Activated T-helper 2 cell treated with anti-CD3 and anti-CD28 coated beads, Interferon-gamma antibody, Interleukin-2, Interleukin-4, amounts not matched to agents 10 μg/mL and 5 μg/mL and 100 μg/mL, durations not matched to agents 14 hours and 24 hours and 36 hours (primary cell): ENCODE data around the gene OR10A6. TPM values are rescaled to one million over a fixed set of nuclear protein-coding genes. Genes with fewer than 3 reads are reported as not detected.

Source experiments
- DNase-seq: peaks from one replicate; pipeline ENCODE4 v3.0.0; 2021; ENCODE audit warnings: low spot score
- H3K27ac Mint-ChIP-seq: one replicate; pipeline ENCODE4 v1.8.0; 2021; ENCODE audit warnings: mixed read lengths
- H3K27me3 Mint-ChIP-seq: one replicate; pipeline ENCODE4 v1.8.0; 2021; ENCODE audit warnings: low read depth, mixed read lengths
- H3K36me3 Mint-ChIP-seq: one replicate; pipeline ENCODE4 v1.8.0; 2021; ENCODE audit warnings: low read depth, mixed read lengths
- H3K4me1 Mint-ChIP-seq: one replicate; pipeline ENCODE4 v1.8.0; 2021; ENCODE audit warnings: low read depth, mixed read lengths
- H3K4me3 Mint-ChIP-seq: one replicate; pipeline ENCODE4 v1.8.0; 2021; ENCODE audit warnings: low read depth, mild to moderate bottlenecking, moderate library complexity, mixed read lengths
- H3K9me3 Mint-ChIP-seq: one replicate; pipeline ENCODE4 v1.8.0; 2021; ENCODE audit warnings: mixed read lengths
- intact Hi-C: fragments of 100-400 bp; cut with micrococcal nuclease; formaldehyde crosslinking; loops from one replicate; pipeline ENCODE4 v1.15.1; 2023
- total RNA-seq: library from RNA; stranded (reverse); gene quantifications from 2 replicates; pipeline ENCODE4 v1.2.3, GENCODE V29; 2022

OR10A6 gene
- total RNA-seq, 1 donor from 2014 or later = not detected

DNA sequence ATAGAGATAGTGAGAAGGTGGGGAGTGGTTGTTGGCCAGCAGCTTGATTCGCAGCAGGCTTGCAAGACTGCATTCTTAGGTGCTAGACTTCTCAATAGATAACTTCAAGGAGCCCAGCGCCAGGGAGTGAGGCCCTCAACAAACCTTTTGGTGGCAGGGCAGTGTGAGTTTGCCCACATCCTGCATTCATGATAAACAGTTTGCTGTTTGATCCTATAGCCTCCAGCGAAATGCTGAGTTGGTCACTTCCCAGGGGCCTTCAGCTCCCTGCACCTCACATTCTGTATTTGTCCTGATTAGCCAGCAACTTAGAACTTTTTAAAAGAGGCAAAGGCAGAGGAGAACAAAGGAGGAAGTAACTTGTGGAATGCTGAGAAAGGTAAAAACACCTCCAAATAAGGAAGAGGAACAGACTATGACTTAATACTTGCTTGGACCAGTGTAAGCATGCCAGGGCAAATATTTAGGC is 25.1 kb downstream of the OR10A6 start:
- no peaks in the 10 kb centered on the region for H3K4me1 Mint-ChIP-seq
- intact Hi-C loops = no loop called here
- no peak overlapping the region for H3K4me3 Mint-ChIP-seq
- no peaks in the 10 kb centered on the region for H3K9me3 Mint-ChIP-seq
- H3K27me3 Mint-ChIP-seq = peaks cover 10% of the 10 kb centered on the region
- no peak overlapping the region for H3K27ac Mint-ChIP-seq
- H3K36me3 Mint-ChIP-seq = no peaks in the 10 kb centered on the region
- DNase-seq = no peak

GRCh38 chr11:7905549-7905948 is 25.5 kb downstream of the OR10A6 start:
- H3K36me3 Mint-ChIP-seq = no peaks in the 10 kb centered on the region
- intact Hi-C loops = no loop called here
- no peak overlapping the region for H3K27ac Mint-ChIP-seq
- no peak overlapping the region for H3K4me3 Mint-ChIP-seq
- H3K4me1 Mint-ChIP-seq = no peaks in the 10 kb centered on the region
- DNase-seq = no peak
- H3K27me3 Mint-ChIP-seq = peaks cover 10% of the 10 kb centered on the region
- no peaks in the 10 kb centered on the region for H3K9me3 Mint-ChIP-seq

GRCh38 chr11:7904917-7905316 is 26.2 kb downstream of the OR10A6 start:
- H3K36me3 Mint-ChIP-seq = no peaks in the 10 kb centered on the region
- no peak overlapping the region for H3K4me3 Mint-ChIP-seq
- H3K27ac Mint-ChIP-seq = no peak overlapping the region
- no peaks in the 10 kb centered on the region for H3K4me1 Mint-ChIP-seq
- intact Hi-C loops = no loop called here
- no peak for DNase-seq
- H3K9me3 Mint-ChIP-seq = no peaks in the 10 kb centered on the region
- peaks cover 9% of the 10 kb centered on the region for H3K27me3 Mint-ChIP-seq

- H3K27me3 Mint-ChIP-seq = peaks cover 9% of the 10 kb centered on the region
- no peak overlapping the region for H3K27ac Mint-ChIP-seq
- no peaks in the 10 kb centered on the region for H3K4me1 Mint-ChIP-seq
- intact Hi-C loops = no loop called here
- H3K36me3 Mint-ChIP-seq = no peaks in the 10 kb centered on the region
- no peaks in the 10 kb centered on the region for H3K9me3 Mint-ChIP-seq
- H3K4me3 Mint-ChIP-seq = no peak overlapping the region
- DNase-seq = no peak
Measured at GRCh38 chr11:7903940-7904339, 27.1 kb downstream of the OR10A6 start.

- no peak for DNase-seq
- no peaks in the 10 kb centered on the region for H3K27me3 Mint-ChIP-seq
- H3K36me3 Mint-ChIP-seq = no peaks in the 10 kb centered on the region
- intact Hi-C loops = no loop called here
- H3K4me1 Mint-ChIP-seq = no peaks in the 10 kb centered on the region
- H3K9me3 Mint-ChIP-seq = no peaks in the 10 kb centered on the region
- H3K4me3 Mint-ChIP-seq = no peak overlapping the region
- no peak overlapping the region for H3K27ac Mint-ChIP-seq
Measured at GRCh38 chr11:7901319-7901854, 29.7 kb downstream of the OR10A6 start.

DNA sequence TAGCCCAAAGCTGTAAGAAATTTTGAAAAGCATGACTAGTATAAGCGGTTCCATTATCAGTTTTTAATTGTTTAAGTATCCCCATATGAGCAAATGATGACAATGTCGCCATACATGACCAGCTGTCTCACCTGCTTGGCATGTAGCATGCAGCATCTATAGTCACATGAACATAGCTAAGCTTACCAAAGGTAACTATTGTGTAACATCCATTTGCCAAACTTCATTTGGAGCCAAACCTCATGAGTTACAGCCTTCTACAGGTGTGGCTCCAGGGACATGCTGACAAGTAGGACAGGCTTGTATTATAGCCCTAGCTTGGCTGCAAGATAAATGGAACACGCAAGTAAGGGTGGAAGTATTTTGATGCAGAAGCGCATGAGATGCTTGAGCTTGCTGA is 30.4 kb downstream of the OR10A6 start:
- no peak for DNase-seq
- H3K4me1 Mint-ChIP-seq = no peaks in the 10 kb centered on the region
- no peaks in the 10 kb centered on the region for H3K27me3 Mint-ChIP-seq
- no peaks in the 10 kb centered on the region for H3K9me3 Mint-ChIP-seq
- H3K4me3 Mint-ChIP-seq = no peak overlapping the region
- intact Hi-C loops = no loop called here
- no peaks in the 10 kb centered on the region for H3K36me3 Mint-ChIP-seq
- H3K27ac Mint-ChIP-seq = no peak overlapping the region

DNA sequence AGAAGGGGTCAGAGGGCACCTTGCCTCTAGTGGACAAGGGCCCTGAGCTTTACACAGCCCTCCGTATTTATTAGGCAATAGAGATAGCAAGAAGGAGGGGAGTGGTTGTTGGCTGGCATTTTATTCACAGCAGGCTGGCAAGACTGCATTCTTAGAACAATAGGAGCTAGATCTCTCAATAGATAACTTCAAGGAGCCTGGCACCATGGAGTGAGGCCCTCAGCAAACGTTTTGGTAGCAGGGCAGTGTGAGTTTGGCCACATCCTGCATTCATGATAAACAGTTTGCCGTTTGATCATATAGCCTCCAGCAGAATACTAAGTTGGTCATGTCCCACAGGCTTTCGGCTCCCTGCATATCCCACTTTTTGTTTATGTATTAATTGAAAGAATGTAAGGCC is 31.6 kb downstream of the OR10A6 start:
- intact Hi-C loops = no loop called here
- no peak overlapping the region for H3K4me3 Mint-ChIP-seq
- no peak overlapping the region for H3K27ac Mint-ChIP-seq
- no peaks in the 10 kb centered on the region for H3K27me3 Mint-ChIP-seq
- H3K4me1 Mint-ChIP-seq = no peaks in the 10 kb centered on the region
- no peaks in the 10 kb centered on the region for H3K36me3 Mint-ChIP-seq
- DNase-seq = no peak
- H3K9me3 Mint-ChIP-seq = no peaks in the 10 kb centered on the region

DNA sequence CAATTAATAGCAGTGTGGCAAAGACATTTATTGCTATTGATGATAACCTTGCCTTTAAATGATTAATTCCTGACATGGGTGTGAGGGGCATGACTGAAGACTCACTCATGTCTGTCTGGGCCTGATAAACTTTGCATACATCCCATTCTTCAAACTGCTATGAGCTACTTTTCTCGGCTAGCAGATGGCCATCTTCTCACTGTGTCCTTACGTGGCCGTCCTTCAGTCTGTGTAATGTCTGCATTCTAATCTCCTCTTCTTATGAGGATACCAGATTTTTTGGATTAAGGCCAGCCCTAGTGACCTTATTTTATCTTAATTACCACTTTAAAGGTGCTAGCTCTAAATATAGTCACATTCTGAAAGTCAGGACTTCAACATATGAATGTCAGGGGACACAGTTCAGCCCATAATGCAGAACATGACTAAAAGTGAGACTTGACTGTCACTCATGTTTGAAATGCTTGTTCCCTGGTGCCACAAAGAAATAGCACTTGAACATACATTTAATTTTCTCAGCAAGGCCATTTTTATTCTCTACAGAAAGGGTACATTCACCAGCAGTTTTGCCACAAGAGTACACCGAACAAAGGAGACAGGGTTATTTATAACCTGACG is 32.3 kb downstream of the OR10A6 start:
- Mint-ChIP-seq H3K9me3 (no peaks in the 10 kb centered on the region), H3K4me3 (no peak overlapping the region), H3K27ac (no peak overlapping the region), H3K4me1 (no peaks in the 10 kb centered on the region), H3K36me3 (no peaks in the 10 kb centered on the region), H3K27me3 (no peaks in the 10 kb centered on the region)
- DNase-seq = no peak
- intact Hi-C loops = no loop called here

DNA sequence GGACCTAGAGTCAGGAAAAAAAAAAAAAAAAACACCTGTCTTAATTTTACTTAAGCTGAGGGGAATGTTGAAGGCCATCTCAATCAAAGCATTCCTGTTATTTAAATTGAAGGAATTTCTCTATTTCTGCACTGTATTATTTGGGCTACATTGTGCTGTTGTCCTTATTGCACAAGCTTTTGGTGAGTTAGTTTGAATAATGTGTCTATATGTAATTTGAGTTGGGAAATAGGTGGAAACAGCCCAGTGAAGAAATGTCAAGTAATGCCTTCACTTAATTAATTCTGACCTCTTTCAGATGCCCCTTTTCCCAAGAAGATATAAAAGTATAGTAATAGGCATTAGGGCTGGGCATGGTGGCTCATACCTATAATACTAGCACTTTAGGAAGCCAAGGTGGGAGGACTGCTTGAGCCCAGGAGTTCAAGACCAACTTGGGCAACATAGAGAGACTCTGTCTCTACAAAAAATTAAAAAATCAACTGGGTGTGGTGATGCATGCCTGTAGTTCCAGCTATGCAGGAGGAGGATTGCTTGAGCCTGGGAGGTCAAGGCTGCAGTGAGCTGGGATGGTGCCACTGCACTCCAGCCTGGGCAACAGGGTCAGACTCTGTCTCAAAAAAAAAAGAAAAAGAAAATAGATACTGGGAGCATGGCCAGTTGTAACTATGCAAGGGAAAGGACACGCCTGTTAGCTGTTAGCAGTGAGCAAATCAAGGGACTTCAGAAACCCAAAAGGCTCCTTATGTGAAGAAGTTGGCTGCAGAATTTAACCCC is 34.9 kb downstream of the OR10A6 start:
- no peaks in the 10 kb centered on the region for H3K9me3 Mint-ChIP-seq
- intact Hi-C loops = no loop called here
- H3K27ac Mint-ChIP-seq = no peak overlapping the region
- peaks cover 4% of the 10 kb centered on the region for H3K4me1 Mint-ChIP-seq
- H3K36me3 Mint-ChIP-seq = no peaks in the 10 kb centered on the region
- peaks cover 3% of the 10 kb centered on the region for H3K27me3 Mint-ChIP-seq
- DNase-seq = no peak
- no peak overlapping the region for H3K4me3 Mint-ChIP-seq

DNA sequence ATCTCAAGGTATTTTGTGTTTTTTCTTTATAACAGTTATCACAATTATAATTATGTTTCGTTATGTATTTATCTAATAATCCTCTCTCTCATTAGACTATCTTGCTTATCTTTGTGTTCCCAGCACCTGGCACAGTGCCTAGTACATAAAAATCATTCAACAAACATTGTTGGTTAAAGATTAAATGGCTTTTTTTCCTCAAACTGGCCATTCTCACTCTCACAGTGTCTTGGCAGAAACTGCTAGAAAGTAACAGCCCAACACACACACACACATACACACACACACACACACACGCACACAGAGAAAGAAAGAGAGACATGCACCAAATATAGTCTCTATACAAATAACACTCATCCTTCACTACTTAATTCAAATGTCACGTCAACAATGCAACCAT is 36.8 kb downstream of the OR10A6 start:
- Mint-ChIP-seq H3K36me3 (no peaks in the 10 kb centered on the region), H3K4me3 (no peak overlapping the region), H3K4me1 (peaks cover 4% of the 10 kb centered on the region), H3K9me3 (no peaks in the 10 kb centered on the region), H3K27me3 (peaks cover 7% of the 10 kb centered on the region), H3K27ac (no peak overlapping the region)
- intact Hi-C loops = no loop called here
- no peak for DNase-seq

- no peak overlapping the region for H3K27ac Mint-ChIP-seq
- no peaks in the 10 kb centered on the region for H3K9me3 Mint-ChIP-seq
- peaks cover 7% of the 10 kb centered on the region for H3K27me3 Mint-ChIP-seq
- intact Hi-C loops = no loop called here
- DNase-seq = no peak
- H3K36me3 Mint-ChIP-seq = no peaks in the 10 kb centered on the region
- H3K4me3 Mint-ChIP-seq = no peak overlapping the region
- H3K4me1 Mint-ChIP-seq = peaks cover 4% of the 10 kb centered on the region
Measured at GRCh38 chr11:7893796-7894195, 37.3 kb downstream of the OR10A6 start.

DNA sequence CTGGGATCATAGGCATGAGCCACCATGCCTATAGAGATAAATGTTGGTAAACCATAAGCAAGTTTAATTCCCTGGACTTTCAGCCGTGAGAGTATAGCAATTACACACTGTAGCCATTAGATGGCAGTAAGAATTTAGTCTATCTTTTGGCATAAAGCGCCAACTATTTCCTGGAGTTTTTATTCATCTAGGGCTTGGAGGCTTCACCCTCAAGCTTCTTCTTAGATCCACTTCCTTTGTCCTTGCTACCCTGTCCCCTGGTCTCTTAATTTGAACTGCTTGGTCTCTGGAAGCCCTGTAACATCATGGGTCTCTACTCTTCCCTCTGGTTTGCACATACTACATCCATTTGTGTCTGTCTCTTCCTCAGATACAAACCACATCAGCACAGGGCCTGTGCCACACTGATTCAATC is 38.2 kb downstream of the OR10A6 start:
- no peak for DNase-seq
- intact Hi-C loops = loop anchor here (1.0 kb wide), 2 partner anchors 94 to 206 kb away; partner anchors contain the start of gene EIF3F

DNA sequence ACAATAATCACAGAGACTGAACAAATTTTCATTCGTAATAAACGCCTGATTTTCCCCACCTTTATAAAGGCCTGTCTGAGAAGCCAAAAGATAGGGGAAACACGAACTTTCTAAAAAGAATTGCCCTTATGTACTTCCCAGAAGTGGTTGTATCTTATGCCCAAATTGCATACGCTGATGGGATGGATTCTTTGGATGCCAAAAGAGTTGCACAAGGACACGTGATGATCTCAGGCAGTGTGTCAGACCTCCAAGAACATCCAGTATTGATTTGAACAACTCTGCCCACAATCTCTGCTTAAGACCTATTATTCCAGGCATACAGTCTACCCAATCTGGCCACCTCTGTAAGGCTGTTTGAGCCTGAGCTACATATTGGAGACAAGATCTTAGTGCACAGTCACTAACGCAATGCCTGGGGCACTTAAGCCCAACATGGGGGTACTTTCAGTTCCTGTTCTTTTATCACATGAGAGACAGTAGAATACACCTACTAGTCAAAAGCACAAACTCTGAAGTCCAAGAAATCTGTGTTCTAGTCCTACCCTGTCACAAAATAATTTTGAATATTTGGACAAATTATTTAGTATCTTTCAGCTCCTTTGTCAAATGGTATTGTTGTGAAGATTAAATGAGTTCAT is 38.9 kb downstream of the OR10A6 start:
- Mint-ChIP-seq H3K4me1 (peaks cover 4% of the 10 kb centered on the region), H3K9me3 (no peaks in the 10 kb centered on the region), H3K27ac (no peak overlapping the region), H3K36me3 (no peaks in the 10 kb centered on the region), H3K27me3 (peaks cover 7% of the 10 kb centered on the region), H3K4me3 (no peak overlapping the region)
- intact Hi-C loops = loop anchor here (1.0 kb wide), 2 partner anchors 95 to 207 kb away; partner anchors contain the start of gene EIF3F
- no peak for DNase-seq

More for the DNA sequence above, 38.2 kb downstream of the OR10A6 start:
- Mint-ChIP-seq H3K36me3 (no peaks in the 10 kb centered on the region), H3K4me1 (peaks cover 4% of the 10 kb centered on the region), H3K27me3 (peaks cover 7% of the 10 kb centered on the region), H3K4me3 (no peak overlapping the region), H3K27ac (no peak overlapping the region), H3K9me3 (no peaks in the 10 kb centered on the region)
